Measurements from ENCODE around the gene FBXO42.

GRCh38 chr1:16352842-16353535 is 709 bp upstream of the FBXO42 start:
- TF ChIP-seq, protein P1, sequence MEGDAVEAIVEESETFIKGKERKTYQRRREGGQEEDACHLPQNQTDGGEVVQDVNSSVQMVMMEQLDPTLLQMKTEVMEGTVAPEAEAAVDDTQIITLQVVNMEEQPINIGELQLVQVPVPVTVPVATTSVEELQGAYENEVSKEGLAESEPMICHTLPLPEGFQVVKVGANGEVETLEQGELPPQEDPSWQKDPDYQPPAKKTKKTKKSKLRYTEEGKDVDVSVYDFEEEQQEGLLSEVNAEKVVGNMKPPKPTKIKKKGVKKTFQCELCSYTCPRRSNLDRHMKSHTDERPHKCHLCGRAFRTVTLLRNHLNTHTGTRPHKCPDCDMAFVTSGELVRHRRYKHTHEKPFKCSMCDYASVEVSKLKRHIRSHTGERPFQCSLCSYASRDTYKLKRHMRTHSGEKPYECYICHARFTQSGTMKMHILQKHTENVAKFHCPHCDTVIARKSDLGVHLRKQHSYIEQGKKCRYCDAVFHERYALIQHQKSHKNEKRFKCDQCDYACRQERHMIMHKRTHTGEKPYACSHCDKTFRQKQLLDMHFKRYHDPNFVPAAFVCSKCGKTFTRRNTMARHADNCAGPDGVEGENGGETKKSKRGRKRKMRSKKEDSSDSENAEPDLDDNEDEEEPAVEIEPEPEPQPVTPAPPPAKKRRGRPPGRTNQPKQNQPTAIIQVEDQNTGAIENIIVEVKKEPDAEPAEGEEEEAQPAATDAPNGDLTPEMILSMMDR (IDR thresholded peaks at IDR 0.05; ENCODE audit: extremely low read depth in 1 of 2, insufficient read depth in 1 of 2, low read depth in 1 of 2, low read length in 2 of 2) = no peak
- TF ChIP-seq EZH2 (IDR thresholded peaks at IDR 0.05; ENCODE audit: borderline replicate concordance, low read depth, low read length, severe bottlenecking) (no peak), MAX (IDR thresholded peaks at IDR 0.05; ENCODE audit: insufficient read depth, insufficient read length) (no peak), POLR2AphosphoS5 (IDR thresholded peaks at IDR 0.05; ENCODE audit: insufficient read depth, low read depth, low read length) (no peak), POLR2A (IDR thresholded peaks at IDR 0.05; ENCODE audit: low read depth, low read length) (no peak)

Data from endothelial cell of umbilical vein (primary cell).